Testis (tissue), 3 donors: ENCODE results near the gene MAN1C1. TPM values are rescaled to one million over a fixed set of nuclear protein-coding genes. Genes with fewer than 3 reads are reported as not detected.

Experiments used
- DNase-seq: peaks from one replicate; pipeline ENCODE4 v3.0.0-alpha.2; 2019
- H3K27ac ChIP-seq, 2 donors: fragments of 200-600 bp; sonication (generic); one replicate each; pipeline ENCODE4 v1.5.1; 2019
- H3K27me3 ChIP-seq: fragments of 200-600 bp; sonication (generic); one replicate; pipeline ENCODE4 v1.5.1; 2019
- H3K36me3 ChIP-seq: fragments of 200-600 bp; sonication (generic); one replicate; pipeline ENCODE4 v1.5.1; 2017; ENCODE audit warnings: low read depth; ENCODE audit errors: missing control alignments
- H3K4me1 ChIP-seq: fragments of 200-600 bp; sonication (generic); one replicate; pipeline ENCODE4 v1.5.1; 2019
- H3K4me3 ChIP-seq, 2 donors: fragments of 200-600 bp; sonication (generic); one replicate each; pipeline ENCODE4 v1.5.1; 2017 to 2019
- H3K9me3 ChIP-seq: fragments of 200-600 bp; sonication (generic); one replicate; pipeline ENCODE4 v1.5.1; 2017
- CTCF ChIP-seq, 3 experiments: fragments of 450-650 bp in 2 of 3; fragments of 200-600 bp in 1 of 3; sonication (generic) in 1 of 3; IDR thresholded peaks; one replicate each; pipeline ENCODE4 v1.5.1; 2016 to 2019; ENCODE audit warnings: antibody characterized with exemption in 3 of 3, mild to moderate bottlenecking in 2 of 3, moderate library complexity in 1 of 3
- POLR2A ChIP-seq: fragments of 450-650 bp; IDR thresholded peaks from one replicate; pipeline ENCODE4 v1.6.1; 2017; ENCODE audit warnings: antibody characterized with exemption, mild to moderate bottlenecking, moderate library complexity
- WGBS, 2 donors: methylation state at CpG; one replicate each; pipeline ENCODE4 v1.1.5; 2018; 5-methylcytosine and 5-hydroxymethylcytosine counted together
- intact Hi-C: fragments of 100-400 bp; cut with DNase I; formaldehyde crosslinking; loops from one replicate; pipeline ENCODE4 v1.15.1; 2023; ENCODE audit warnings: low total_unique reads
- polyA plus RNA-seq: library from polyadenylated mRNA; stranded (reverse); fragments of 350-450 nt; fragmentation: Illumina TruSeq; extraction: RNeasy Lipid Tissue Mini Kit (QIAGEN cat#74804); gene quantifications from one replicate; pipeline ENCODE4 v1.2.3, GENCODE V29; 2014; ENCODE audit warnings: low read depth, low replicate concordance; ENCODE audit not compliant: insufficient read depth
- total RNA-seq, 2 donors: library from RNA; depleted of rRNA; stranded (reverse); fragments of >200 nt; gene quantifications; one replicate each; pipeline ENCODE4 v1.2.3, GENCODE V29; 2016

The MAN1C1 gene
- total and polyA plus RNA-seq, 3 donors from 2014 or later = 12.8 to 21.1 (median 14.8) TPM

- 59 to 63% methylated on average over 16 to 18 of the region's 18 CpGs for WGBS, 2 donors
- H3K4me3 ChIP-seq = no peak overlapping the region
- no peaks in the 10 kb centered on the region for H3K27me3 ChIP-seq
- no peaks in the 10 kb centered on the region for H3K9me3 ChIP-seq
- no peaks in the 10 kb centered on the region for H3K36me3 ChIP-seq
- peak; percentile 56 for DNase-seq
- TF ChIP-seq CTCF (IDR thresholded peaks at IDR 0.05) = peak; percentile 27 to 76 (median 66)
- TF ChIP-seq POLR2A = no peak
- H3K4me1 ChIP-seq = no peaks in the 10 kb centered on the region
- no peak overlapping the region for H3K27ac ChIP-seq
- intact Hi-C loops = no loop called here
Observed at GRCh38 chr1:25572708-25573590, 43.6 kb upstream of the MAN1C1 start.

DNA sequence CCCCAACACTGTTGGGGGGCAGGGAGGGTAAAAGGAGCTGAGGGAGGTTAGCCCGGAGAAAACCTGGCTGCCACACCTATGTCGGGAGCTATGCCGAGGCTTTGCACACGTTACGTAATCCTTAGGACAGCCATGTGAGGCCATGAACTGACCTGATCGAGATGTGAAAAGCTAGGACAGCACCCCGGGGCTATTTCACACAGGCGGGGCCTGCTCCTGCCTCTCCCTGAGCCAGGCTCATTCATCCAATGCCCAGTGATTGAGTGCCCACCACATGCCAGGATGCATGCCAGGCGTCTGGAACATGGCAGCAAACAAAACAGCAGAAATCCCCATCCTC is 43.0 kb upstream of the MAN1C1 start:
- no peak for TF ChIP-seq CTCF (IDR thresholded peaks at IDR 0.05)
- TF ChIP-seq POLR2A = no peak
- intact Hi-C loops = no loop called here
- Histone ChIP-seq H3K27me3 (no peaks in the 10 kb centered on the region), H3K9me3 (no peaks in the 10 kb centered on the region), H3K36me3 (no peaks in the 10 kb centered on the region), H3K27ac (no peak overlapping the region), H3K4me3 (no peak overlapping the region), H3K4me1 (no peaks in the 10 kb centered on the region)
- 82 to 88% methylated on average over 9 of the region's 9 CpGs for WGBS, 2 donors
- DNase-seq = no peak

DNA sequence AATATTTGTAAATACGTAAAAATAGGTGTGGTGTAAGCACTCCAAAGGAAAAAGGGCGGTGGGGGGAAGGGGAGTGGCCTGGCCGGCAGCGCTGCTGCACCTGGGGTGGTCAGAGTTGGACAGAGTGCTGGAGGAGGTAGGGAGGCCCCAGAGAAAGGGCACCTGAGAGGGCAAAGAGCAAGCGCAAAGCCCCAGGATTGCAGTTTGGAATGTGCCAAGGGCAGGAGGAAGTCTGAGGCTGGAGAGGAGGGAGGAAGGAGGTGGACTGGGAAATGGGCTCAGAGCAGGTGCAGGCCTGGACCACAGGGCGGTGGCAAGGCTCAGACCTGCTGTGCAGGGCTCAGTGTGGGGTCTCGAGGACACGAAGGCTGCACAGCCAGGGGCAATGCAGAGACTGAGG is 42.6 kb upstream of the MAN1C1 start:
- Histone ChIP-seq H3K9me3 (no peaks in the 10 kb centered on the region), H3K36me3 (no peaks in the 10 kb centered on the region), H3K27ac (no peak overlapping the region), H3K4me3 (no peak overlapping the region), H3K4me1 (no peaks in the 10 kb centered on the region), H3K27me3 (no peaks in the 10 kb centered on the region)
- intact Hi-C loops = no loop called here
- no peak for DNase-seq
- TF ChIP-seq CTCF (IDR thresholded peaks at IDR 0.05) = no peak
- no peak for TF ChIP-seq POLR2A
- 89 to 91% methylated on average over 8 of the region's 8 CpGs for WGBS, 2 donors

DNA sequence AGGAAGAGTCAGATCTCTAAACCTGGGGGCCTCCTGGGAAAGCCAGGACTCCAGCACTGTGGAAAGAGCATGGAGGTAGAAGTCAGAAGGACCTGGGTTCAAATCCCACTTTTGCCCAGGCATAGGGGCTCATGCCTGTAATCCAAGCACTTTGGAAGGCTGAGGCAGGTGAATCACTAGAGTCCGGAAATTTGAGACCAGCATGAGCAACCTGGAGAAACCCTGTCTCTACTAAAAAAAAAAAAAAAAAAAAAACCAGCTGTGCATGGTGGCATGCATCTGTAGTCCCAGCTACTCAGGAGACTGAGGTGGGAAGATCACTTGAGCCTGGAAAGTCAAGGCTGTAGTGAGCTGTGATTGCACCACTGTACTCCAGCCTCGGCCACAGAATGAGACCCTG is 41.4 kb upstream of the MAN1C1 start:
- TF ChIP-seq POLR2A (no peak), CTCF (IDR thresholded peaks at IDR 0.05) (no peak)
- no peak for DNase-seq
- 89 to 93% methylated on average over 2 of the region's 2 CpGs for WGBS, 2 donors
- Histone ChIP-seq H3K4me3 (no peak overlapping the region), H3K36me3 (no peaks in the 10 kb centered on the region), H3K9me3 (no peaks in the 10 kb centered on the region), H3K4me1 (no peaks in the 10 kb centered on the region), H3K27me3 (no peaks in the 10 kb centered on the region), H3K27ac (no peak overlapping the region)
- intact Hi-C loops = no loop called here
